Breast epithelium (tissue), 4 donors: ENCODE data around the gene ACOXL. TPM values are rescaled to one million over a fixed set of nuclear protein-coding genes. Genes with fewer than 3 reads are reported as not detected.

ENCODE experiments used
- DNase-seq, 2 donors: peaks; one replicate each; pipeline ENCODE4 v3.0.0-alpha.2; 2019; ENCODE audit warnings: low spot score in 2 of 2
- H3K27ac ChIP-seq, 2 donors: fragments of 200-600 bp; sonication (generic) in 1 of 2; one replicate each; pipeline ENCODE4 v1.5.1; 2016 to 2019; ENCODE audit warnings: mild to moderate bottlenecking in 1 of 2
- H3K27me3 ChIP-seq, 2 donors: fragments of 200-600 bp; sonication (generic) in 1 of 2; one replicate each; pipeline versions ENCODE4 v1.5.1 to v1.6.0; 2017 to 2019; ENCODE audit warnings: control low read depth in 1 of 2, mild to moderate bottlenecking in 1 of 2
- H3K36me3 ChIP-seq: fragments of 200-600 bp; one replicate; pipeline ENCODE4 v1.5.1; 2019
- H3K4me1 ChIP-seq, 2 donors: fragments of 200-600 bp; sonication (generic); one replicate each; pipeline ENCODE4 v1.5.1; 2016 to 2019; ENCODE audit warnings: control low read depth in 1 of 2
- H3K4me3 ChIP-seq, 3 donors: fragments of 200-600 bp; sonication (generic); 1 replicate in 2 of 3; 2 replicates in 1 of 3; pipeline ENCODE4 v1.5.1; 2016 to 2019; ENCODE audit warnings: mild to moderate bottlenecking in 3 of 3, moderate library complexity in 2 of 3
- H3K9me3 ChIP-seq, 2 donors: fragments of 200-600 bp; sonication (generic) in 1 of 2; one replicate each; pipeline ENCODE4 v1.5.1; 2016 to 2019; ENCODE audit warnings: control low read depth in 1 of 2
- CTCF ChIP-seq, 3 donors: fragments of 450-650 bp; IDR thresholded peaks; one replicate each; pipeline ENCODE4 v1.5.1; 2016 to 2017; ENCODE audit warnings: antibody characterized with exemption in 3 of 3, mild to moderate bottlenecking in 3 of 3, moderate library complexity in 3 of 3
- POLR2A ChIP-seq: fragments of 450-650 bp; IDR thresholded peaks from one replicate; pipeline ENCODE4 v1.6.1; 2016; ENCODE audit warnings: antibody characterized with exemption, mild to moderate bottlenecking, moderate library complexity
- POLR2AphosphoS5 ChIP-seq, 3 donors: sonication (generic); formaldehyde crosslinking; IDR thresholded peaks; one replicate each; pipeline ENCODE4 v1.6.1; 2017; ENCODE audit warnings: antibody characterized with exemption in 3 of 3
- intact Hi-C: fragments of 100-400 bp; cut with DNase I; formaldehyde crosslinking; loops from one replicate; pipeline ENCODE4 v1.15.1; 2023; ENCODE audit warnings: low total_unique reads
- total RNA-seq, 3 donors: library from RNA; depleted of rRNA; stranded (reverse); fragments of >200 nt; gene quantifications; one replicate each; pipeline ENCODE4 v1.1.0, GENCODE V29; 2016

ACOXL gene
- total RNA-seq, 3 donors from 2014 or later, result not detected

- H3K27ac ChIP-seq, result no peak overlapping the region
- no peaks in the 10 kb centered on the region for H3K36me3 ChIP-seq
- no peaks in the 10 kb centered on the region for H3K4me1 ChIP-seq
- intact Hi-C loops, result no loop called here
- DNase-seq, result no peak
- no peak overlapping the region for H3K4me3 ChIP-seq
- TF ChIP-seq POLR2A (no peak), POLR2AphosphoS5 (IDR thresholded peaks at IDR 0.05) (no peak), CTCF (IDR thresholded peaks at IDR 0.05) (no peak)
- H3K27me3 ChIP-seq, result no peaks in the 10 kb centered on the region
- no peaks in the 10 kb centered on the region for H3K9me3 ChIP-seq
Measured at GRCh38 chr2:111022633-111023032, 290.3 kb downstream of the ACOXL start.

GRCh38 chr2:111024496-111024895 lies 292.1 kb downstream of the ACOXL start:
- no peak for TF ChIP-seq POLR2A
- TF ChIP-seq CTCF (IDR thresholded peaks at IDR 0.05), result no peak
- no peak for TF ChIP-seq POLR2AphosphoS5 (IDR thresholded peaks at IDR 0.05)
- Histone ChIP-seq H3K9me3 (peaks cover 0 to 3% of the 10 kb centered on the region in 2 donors), H3K4me3 (no peak overlapping the region), H3K4me1 (no peaks in the 10 kb centered on the region), H3K27me3 (no peaks in the 10 kb centered on the region), H3K36me3 (no peaks in the 10 kb centered on the region), H3K27ac (no peak overlapping the region)
- intact Hi-C loops, result no loop called here
- DNase-seq, result no peak

- intact Hi-C loops, result no loop called here
- Histone ChIP-seq H3K9me3 (peaks cover 0 to 3% of the 10 kb centered on the region in 2 donors), H3K27ac (no peak overlapping the region), H3K27me3 (no peaks in the 10 kb centered on the region), H3K36me3 (no peaks in the 10 kb centered on the region), H3K4me1 (no peaks in the 10 kb centered on the region), H3K4me3 (no peak overlapping the region)
- no peak for DNase-seq
- no peak for TF ChIP-seq POLR2AphosphoS5 (IDR thresholded peaks at IDR 0.05)
- no peak for TF ChIP-seq CTCF (IDR thresholded peaks at IDR 0.05)
Measured at GRCh38 chr2:111025288-111025687, 292.9 kb downstream of the ACOXL start.

GRCh38 chr2:111028720-111029119 lies 296.3 kb downstream of the ACOXL start:
- no peak overlapping the region for H3K27ac ChIP-seq
- intact Hi-C loops, result no loop called here
- no peaks in the 10 kb centered on the region for H3K36me3 ChIP-seq
- peaks cover 0 to 3% of the 10 kb centered on the region in 2 donors for H3K9me3 ChIP-seq
- no peak overlapping the region for H3K4me3 ChIP-seq
- no peaks in the 10 kb centered on the region for H3K27me3 ChIP-seq
- TF ChIP-seq POLR2AphosphoS5 (IDR thresholded peaks at IDR 0.05), result no peak
- TF ChIP-seq CTCF (IDR thresholded peaks at IDR 0.05), result no peak
- TF ChIP-seq POLR2A, result no peak
- DNase-seq, result no peak
- H3K4me1 ChIP-seq, result no peaks in the 10 kb centered on the region

GRCh38 chr2:111029181-111029927 lies 297.0 kb downstream of the ACOXL start:
- no peaks in the 10 kb centered on the region for H3K27me3 ChIP-seq
- H3K9me3 ChIP-seq, result peaks cover 0 to 3% of the 10 kb centered on the region in 2 donors
- TF ChIP-seq POLR2AphosphoS5 (IDR thresholded peaks at IDR 0.05), result no peak
- TF ChIP-seq POLR2A, result no peak
- TF ChIP-seq CTCF (IDR thresholded peaks at IDR 0.05), result no peak
- no peak overlapping the region for H3K27ac ChIP-seq
- no peaks in the 10 kb centered on the region for H3K36me3 ChIP-seq
- no peaks in the 10 kb centered on the region for H3K4me1 ChIP-seq
- DNase-seq, result no peak
- intact Hi-C loops, result no loop called here
- H3K4me3 ChIP-seq, result no peak overlapping the region
